ENCODE results near the gene ZBED1.
"Not testable (repeated sequence)": the region's sequence is repeated elsewhere in the genome, so short reads cannot be mapped to it uniquely, and the experiment has no call there.

Gene ZBED1

DNA sequence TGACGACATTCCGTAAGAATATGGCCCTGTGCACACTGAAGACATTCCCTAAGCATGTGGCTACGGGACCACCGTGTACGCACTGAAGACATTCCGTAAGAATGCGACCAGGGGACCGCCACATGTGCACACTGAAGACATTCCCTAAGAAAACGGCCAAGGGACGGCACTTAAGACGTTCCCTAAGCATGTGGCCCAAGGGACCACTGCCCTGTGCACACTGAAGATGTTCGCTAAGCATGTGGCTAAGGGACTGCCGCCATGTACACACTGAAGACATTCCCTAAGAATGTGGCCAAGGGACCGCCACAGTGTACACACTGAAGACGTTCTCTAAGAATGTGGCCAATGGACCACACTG is 21.4 kb downstream of the ZBED1 start:
- DNase-seq (ENCODE audit: low read depth, low spot score), result no peak

DNA sequence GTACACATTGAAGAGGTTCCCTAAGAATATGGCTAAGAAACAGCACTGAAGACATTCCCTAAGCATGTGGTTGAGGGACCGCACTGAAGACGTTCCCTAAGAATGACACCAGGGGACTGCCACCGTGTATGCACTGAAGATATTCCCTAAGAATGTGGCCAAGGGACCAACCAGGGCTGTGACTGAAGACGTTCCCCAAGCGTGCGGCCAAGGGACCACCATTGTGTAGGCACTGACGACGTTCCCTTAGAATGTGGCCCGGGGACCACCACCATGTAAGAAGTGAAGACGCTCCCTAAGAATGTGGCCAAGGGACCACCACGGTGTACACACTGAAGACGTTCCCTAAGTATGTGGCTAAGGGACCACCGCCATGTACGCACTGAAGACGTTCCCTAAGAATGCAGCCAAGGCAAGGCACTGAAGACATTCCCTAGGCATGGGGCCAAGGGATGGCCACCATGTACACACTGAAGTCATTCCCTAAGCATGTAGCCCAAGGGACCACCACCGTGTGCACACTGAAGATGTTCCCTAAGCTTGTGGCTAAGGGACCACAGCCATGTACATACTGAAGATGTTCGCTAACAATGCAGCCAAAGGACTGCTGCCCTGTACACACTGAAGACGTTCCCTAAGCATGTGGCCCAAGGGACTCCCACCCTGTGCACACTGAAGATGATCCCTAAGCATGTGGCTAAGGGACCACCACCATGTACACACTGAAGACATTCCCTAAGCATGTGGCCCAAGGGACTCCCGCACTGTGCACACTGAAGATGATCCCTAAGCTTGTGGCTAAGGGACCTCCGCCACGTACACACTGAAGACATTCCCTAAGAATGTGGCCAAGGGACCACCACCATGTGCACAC is 22.0 kb downstream of the ZBED1 start:
- no peaks in the 10 kb centered on the region for H3K27me3 ChIP-seq (ENCODE audit: insufficient read depth, insufficient read length)
- no peak for TF ChIP-seq ZNF274 (IDR thresholded peaks at IDR 0.05; ENCODE audit: low read depth, low read length)
- no peak for TF ChIP-seq YY1 (IDR thresholded peaks at IDR 0.05; ENCODE audit: insufficient read depth, insufficient read length)
- no peak for TF ChIP-seq SUZ12 (IDR thresholded peaks at IDR 0.05; ENCODE audit: extremely low read depth, insufficient read depth, insufficient read length)
- H3K36me3 ChIP-seq (ENCODE audit: insufficient read depth, insufficient read length, low read length), result peaks cover 2% of the 10 kb centered on the region
- H3K9ac ChIP-seq (ENCODE audit: insufficient read length, low read depth), result no peak overlapping the region
- no peak for DNase-seq (ENCODE audit: low read depth, low spot score)
- no peaks in the 10 kb centered on the region for H3K9me3 ChIP-seq (ENCODE audit: insufficient read depth, low read length)
- no peak overlapping the region for H3K4me3 ChIP-seq (ENCODE audit: insufficient read length, low read depth)
- H3K4me1 ChIP-seq (ENCODE audit: insufficient read depth, insufficient read length), result no peaks in the 10 kb centered on the region

More for the DNA sequence above, 21.4 kb downstream of the ZBED1 start:
- Histone ChIP-seq H3K9ac (ENCODE audit: insufficient read length, low read depth) (no peak overlapping the region), H3K36me3 (ENCODE audit: insufficient read depth, insufficient read length, low read length) (peaks cover 2% of the 10 kb centered on the region), H3K4me3 (ENCODE audit: insufficient read length, low read depth) (no peak overlapping the region), H3K27me3 (ENCODE audit: insufficient read depth, insufficient read length) (no peaks in the 10 kb centered on the region), H3K9me3 (ENCODE audit: insufficient read depth, low read length) (no peaks in the 10 kb centered on the region), H3K4me1 (ENCODE audit: insufficient read depth, insufficient read length) (no peaks in the 10 kb centered on the region)
- TF ChIP-seq YY1 (IDR thresholded peaks at IDR 0.05; ENCODE audit: insufficient read depth, insufficient read length) (no peak), SUZ12 (IDR thresholded peaks at IDR 0.05; ENCODE audit: extremely low read depth, insufficient read depth, insufficient read length) (no peak), ZNF274 (IDR thresholded peaks at IDR 0.05; ENCODE audit: low read depth, low read length) (no peak)

DNA sequence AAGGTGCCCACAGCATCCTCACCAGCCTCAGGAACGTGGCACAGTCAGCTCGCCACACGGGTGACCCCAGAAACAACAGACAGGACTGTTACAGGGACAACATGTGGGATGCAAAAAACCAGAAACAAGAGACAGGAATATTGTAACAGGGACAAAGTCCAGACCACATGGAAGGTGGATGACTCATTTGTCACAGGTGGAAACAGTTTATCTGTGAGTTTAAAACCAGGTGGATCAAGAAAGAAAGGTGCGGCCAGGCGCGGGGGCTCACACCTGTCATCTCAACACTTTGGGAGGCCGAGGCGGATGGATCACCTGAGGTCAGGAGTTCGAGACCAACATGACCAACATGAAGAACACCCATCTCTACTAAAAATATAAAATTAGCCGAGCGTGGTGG is 23.5 kb downstream of the ZBED1 start:
- not testable (repeated sequence) for H3K36me3 ChIP-seq (ENCODE audit: insufficient read depth, insufficient read length, low read length); H3K4me3 ChIP-seq (ENCODE audit: insufficient read length, low read depth); H3K4me1 ChIP-seq (ENCODE audit: insufficient read depth, insufficient read length); H3K9me3 ChIP-seq (ENCODE audit: insufficient read depth, low read length); H3K27me3 ChIP-seq (ENCODE audit: insufficient read depth, insufficient read length); DNase-seq (ENCODE audit: low read depth, low spot score); H3K9ac ChIP-seq (ENCODE audit: insufficient read length, low read depth)

DNA sequence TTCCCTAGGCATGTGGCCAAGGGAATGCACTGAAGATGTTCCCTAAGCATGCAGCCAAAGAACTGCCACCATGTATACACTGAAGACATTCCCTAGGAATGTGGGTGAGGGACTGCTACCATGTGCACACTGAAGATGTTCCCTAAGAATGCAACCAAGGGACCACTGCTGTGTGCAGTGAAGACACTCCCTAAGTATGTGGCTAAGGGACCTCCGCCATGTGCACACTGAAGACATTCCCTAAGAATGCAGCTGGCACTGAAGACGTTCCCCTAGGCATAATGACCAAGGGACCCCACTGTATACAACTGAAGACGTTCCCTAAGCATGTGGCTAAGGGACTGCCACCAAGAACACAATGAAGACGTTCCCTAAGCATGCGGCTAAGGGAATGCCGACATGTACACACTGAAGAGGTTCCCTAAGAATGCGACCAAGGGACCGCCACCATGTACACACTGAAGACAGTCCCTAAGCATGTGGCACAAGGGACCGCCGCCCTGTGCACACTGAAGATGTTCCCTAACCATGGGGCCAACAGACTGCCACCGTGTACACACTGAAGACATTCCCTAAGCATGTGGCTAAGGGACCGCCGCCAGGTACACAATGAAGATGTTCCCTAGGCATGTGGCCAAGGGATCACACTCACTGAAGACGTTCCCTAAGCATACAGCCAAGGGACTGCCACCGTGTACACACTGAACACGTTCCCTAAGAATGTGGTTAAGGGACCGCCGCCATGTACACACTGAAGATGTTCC is 25.6 kb downstream of the ZBED1 start:
- TF ChIP-seq SUZ12 (IDR thresholded peaks at IDR 0.05; ENCODE audit: extremely low read depth, insufficient read depth, insufficient read length) (no peak), YY1 (IDR thresholded peaks at IDR 0.05; ENCODE audit: insufficient read depth, insufficient read length) (no peak), ZNF274 (IDR thresholded peaks at IDR 0.05; ENCODE audit: low read depth, low read length) (no peak)
- Histone ChIP-seq H3K36me3 (ENCODE audit: insufficient read depth, insufficient read length, low read length) (peaks cover 2% of the 10 kb centered on the region), H3K27me3 (ENCODE audit: insufficient read depth, insufficient read length) (no peaks in the 10 kb centered on the region), H3K4me3 (ENCODE audit: insufficient read length, low read depth) (no peak overlapping the region), H3K4me1 (ENCODE audit: insufficient read depth, insufficient read length) (no peaks in the 10 kb centered on the region), H3K9ac (ENCODE audit: insufficient read length, low read depth) (no peak overlapping the region), H3K9me3 (ENCODE audit: insufficient read depth, low read length) (no peaks in the 10 kb centered on the region)
- DNase-seq (ENCODE audit: low read depth, low spot score), result no peak

DNA sequence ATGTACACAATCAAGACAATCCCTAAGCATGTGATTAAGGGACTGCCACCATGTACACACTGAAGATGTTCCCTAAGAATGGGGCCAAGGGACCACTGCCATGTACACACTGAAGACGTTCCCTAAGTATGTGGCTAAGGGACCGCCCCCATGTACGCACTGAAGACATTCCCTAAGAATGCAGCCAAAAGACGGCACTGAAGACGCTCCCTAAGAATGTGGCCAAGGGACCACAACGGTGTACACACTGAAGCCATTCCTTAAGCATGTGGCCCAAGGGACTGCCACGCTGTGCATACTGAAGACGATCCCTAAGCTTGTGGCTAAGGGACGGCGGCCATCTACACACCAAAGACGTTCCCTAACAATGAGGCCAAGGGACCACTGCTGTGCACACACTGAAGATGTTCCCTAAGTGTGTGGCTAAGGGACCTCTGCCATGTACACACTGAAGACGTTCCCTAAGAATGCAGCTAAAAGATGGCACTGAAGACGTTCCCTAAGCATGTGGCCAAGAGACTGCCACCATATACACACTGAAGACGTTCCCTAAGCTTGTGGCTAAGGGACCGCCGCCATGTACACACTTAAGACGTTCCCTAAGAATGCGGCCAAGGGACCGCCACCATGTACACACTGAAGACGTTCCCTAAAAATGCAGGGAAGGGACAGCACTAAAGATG is 26.4 kb downstream of the ZBED1 start:
- DNase-seq (ENCODE audit: low read depth, low spot score), result no peak
- no peaks in the 10 kb centered on the region for H3K4me1 ChIP-seq (ENCODE audit: insufficient read depth, insufficient read length)
- H3K4me3 ChIP-seq (ENCODE audit: insufficient read length, low read depth), result no peak overlapping the region
- no peaks in the 10 kb centered on the region for H3K27me3 ChIP-seq (ENCODE audit: insufficient read depth, insufficient read length)
- H3K9ac ChIP-seq (ENCODE audit: insufficient read length, low read depth), result no peak overlapping the region
- no peaks in the 10 kb centered on the region for H3K36me3 ChIP-seq (ENCODE audit: insufficient read depth, insufficient read length, low read length)
- peaks cover 6% of the 10 kb centered on the region; the same call in 1 of the 2 replicates for H3K9me3 ChIP-seq (ENCODE audit: insufficient read depth, low read length)
- TF ChIP-seq ZNF274 (IDR thresholded peaks at IDR 0.05; ENCODE audit: low read depth, low read length) (no peak), YY1 (IDR thresholded peaks at IDR 0.05; ENCODE audit: insufficient read depth, insufficient read length) (no peak), SUZ12 (IDR thresholded peaks at IDR 0.05; ENCODE audit: extremely low read depth, insufficient read depth, insufficient read length) (no peak)

DNA sequence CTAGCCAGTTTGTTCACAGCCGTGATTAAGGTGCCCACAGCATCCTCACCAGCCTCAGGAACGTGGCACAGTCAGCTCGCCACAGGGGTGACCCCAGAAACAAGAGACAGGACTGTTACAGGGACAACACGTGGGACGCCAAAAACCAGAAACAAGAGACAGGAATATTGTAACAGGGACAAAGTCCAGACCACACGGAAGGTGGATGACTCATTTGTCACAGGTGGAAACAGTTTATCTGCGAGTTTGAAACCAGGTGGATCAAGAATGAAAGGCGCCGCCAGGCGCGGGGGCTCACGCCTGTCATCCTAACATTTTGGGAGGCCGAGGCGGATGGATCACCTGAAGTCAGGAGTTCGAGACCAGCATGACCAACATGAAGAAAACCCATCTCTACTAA is 27.7 kb downstream of the ZBED1 start:
- not testable (repeated sequence) for H3K4me1 ChIP-seq (ENCODE audit: insufficient read depth, insufficient read length); DNase-seq (ENCODE audit: low read depth, low spot score); H3K9ac ChIP-seq (ENCODE audit: insufficient read length, low read depth); H3K27me3 ChIP-seq (ENCODE audit: insufficient read depth, insufficient read length); H3K4me3 ChIP-seq (ENCODE audit: insufficient read length, low read depth); H3K36me3 ChIP-seq (ENCODE audit: insufficient read depth, insufficient read length, low read length)
- H3K9me3 ChIP-seq (ENCODE audit: insufficient read depth, low read length), result peaks cover 15% of the 10 kb centered on the region; the same call in 1 of the 2 replicates

DNA sequence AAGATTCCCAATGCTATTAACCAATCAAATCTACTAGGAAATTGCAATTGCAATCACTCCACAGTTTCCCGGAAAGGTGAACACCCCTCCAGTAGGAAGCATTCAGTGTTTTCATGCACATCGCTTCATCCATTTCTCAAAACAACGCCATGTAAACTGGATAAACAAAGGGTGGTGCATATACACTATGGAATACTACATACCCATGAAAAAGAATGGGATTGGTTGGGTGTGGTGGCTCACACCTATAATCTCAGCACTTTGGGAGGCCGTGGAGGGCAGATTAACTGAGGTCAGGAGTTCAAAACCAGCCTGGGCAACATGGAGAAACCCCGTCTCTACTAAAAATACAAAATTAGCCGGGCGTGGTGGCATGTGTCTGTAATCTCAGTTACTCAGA is 29.1 kb downstream of the ZBED1 start:
- Histone ChIP-seq H3K9me3 (ENCODE audit: insufficient read depth, low read length) (peaks cover 15% of the 10 kb centered on the region; the same call in 1 of the 2 replicates), H3K9ac (ENCODE audit: insufficient read length, low read depth) (no peak overlapping the region), H3K36me3 (ENCODE audit: insufficient read depth, insufficient read length, low read length) (no peaks in the 10 kb centered on the region), H3K4me1 (ENCODE audit: insufficient read depth, insufficient read length) (no peaks in the 10 kb centered on the region), H3K4me3 (ENCODE audit: insufficient read length, low read depth) (no peak overlapping the region), H3K27me3 (ENCODE audit: insufficient read depth, insufficient read length) (no peaks in the 10 kb centered on the region)
- no peak for TF ChIP-seq SUZ12 (IDR thresholded peaks at IDR 0.05; ENCODE audit: extremely low read depth, insufficient read depth, insufficient read length)
- TF ChIP-seq YY1 (IDR thresholded peaks at IDR 0.05; ENCODE audit: insufficient read depth, insufficient read length), result no peak
- no peak for TF ChIP-seq ZNF274 (IDR thresholded peaks at IDR 0.05; ENCODE audit: low read depth, low read length)
- no peak for DNase-seq (ENCODE audit: low read depth, low spot score)

DNA sequence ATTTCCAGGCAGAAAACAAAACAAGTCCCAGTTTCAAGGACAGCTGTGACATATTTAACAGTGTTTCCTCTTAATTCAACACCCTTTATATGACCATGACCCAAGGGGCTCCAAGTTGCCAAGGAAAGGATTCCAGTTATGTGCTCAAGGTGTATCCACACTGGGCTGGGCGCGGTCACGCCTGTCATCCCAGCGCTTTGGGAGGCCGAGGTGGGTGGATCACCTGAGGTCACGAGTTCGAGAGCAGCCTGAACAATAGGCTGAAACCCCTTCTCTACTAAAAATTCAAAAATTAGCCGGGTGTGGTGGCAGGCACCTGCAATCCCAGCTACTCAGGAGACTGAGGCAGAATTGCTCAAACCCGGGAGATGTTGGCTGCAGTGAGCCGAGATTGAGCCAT is 29.6 kb downstream of the ZBED1 start:
- H3K4me1 ChIP-seq (ENCODE audit: insufficient read depth, insufficient read length); DNase-seq (ENCODE audit: low read depth, low spot score); H3K36me3 ChIP-seq (ENCODE audit: insufficient read depth, insufficient read length, low read length); H3K9ac ChIP-seq (ENCODE audit: insufficient read length, low read depth); H3K4me3 ChIP-seq (ENCODE audit: insufficient read length, low read depth); H3K27me3 ChIP-seq (ENCODE audit: insufficient read depth, insufficient read length): not testable (repeated sequence)
- H3K9me3 ChIP-seq (ENCODE audit: insufficient read depth, low read length), result peaks cover 18% of the 10 kb centered on the region; the same call in 1 of the 2 replicates

DNA sequence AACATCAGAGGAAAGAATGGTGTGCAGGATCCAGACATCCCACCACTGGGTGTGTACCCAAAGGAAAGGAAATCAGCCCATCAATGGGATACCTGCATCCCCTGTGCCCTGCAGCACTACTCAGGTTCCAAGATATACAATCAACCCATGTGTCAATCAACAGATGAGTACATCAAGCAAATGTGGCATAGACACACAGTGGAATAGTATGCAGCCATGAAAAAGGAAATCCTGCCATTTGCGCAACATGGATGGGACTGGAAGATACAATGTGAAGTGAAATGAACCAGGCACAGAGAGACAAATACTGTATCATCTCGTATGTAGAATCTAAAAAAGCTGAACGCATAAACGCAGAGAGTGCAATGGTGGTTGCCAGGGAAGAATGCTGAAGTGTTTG is 30.9 kb downstream of the ZBED1 start:
- not testable (repeated sequence) for H3K4me3 ChIP-seq (ENCODE audit: insufficient read length, low read depth); H3K36me3 ChIP-seq (ENCODE audit: insufficient read depth, insufficient read length, low read length); H3K27me3 ChIP-seq (ENCODE audit: insufficient read depth, insufficient read length); H3K9ac ChIP-seq (ENCODE audit: insufficient read length, low read depth); H3K4me1 ChIP-seq (ENCODE audit: insufficient read depth, insufficient read length); DNase-seq (ENCODE audit: low read depth, low spot score)
- peaks cover 25% of the 10 kb centered on the region; the same call in 1 of the 2 replicates for H3K9me3 ChIP-seq (ENCODE audit: insufficient read depth, low read length)
